GM12891 (cell line): Measurements from ENCODE around the gene CRTC3.

Experiments used
- POLR2A ChIP-seq: IDR thresholded peaks from 2 replicates; pipeline ENCODE4 v1.6.1; 2011; ENCODE audit warnings: low read depth, low read length, control low read depth
- POLR2AphosphoS5 ChIP-seq: IDR thresholded peaks from 2 replicates; pipeline ENCODE4 v1.6.1; 2011; ENCODE audit warnings: low read depth, low read length, control low read depth
- POU2F2 ChIP-seq: IDR thresholded peaks from 2 replicates; pipeline ENCODE4 v1.6.1; 2011; ENCODE audit warnings: low read depth, mild to moderate bottlenecking, control low read depth, low read length, moderate library complexity
- TAF1 ChIP-seq: IDR thresholded peaks from 2 replicates; pipeline ENCODE4 v1.6.1; 2011; ENCODE audit warnings: low read depth, low read length, control low read depth

- TF ChIP-seq POLR2AphosphoS5 (no peak), POU2F2 (no peak), POLR2A (no peak), TAF1 (no peak)
Measured at GRCh38 chr15:90497912-90498311, 31.8 kb upstream of the CRTC3 start.
